Upper lobe of left lung (tissue), 4 donors: ENCODE measurements around the gene C10orf71.

Experiments
- CTCF ChIP-seq, 6 experiments: fragments of 450-650 bp in 4 of 6; fragments of 200-600 bp in 2 of 6; sonication (generic) in 2 of 6; IDR thresholded peaks; one replicate each; pipeline ENCODE4 v1.5.1; 2016 to 2019; ENCODE audit warnings: antibody characterized with exemption in 6 of 6
- POLR2AphosphoS5 ChIP-seq, 2 donors: sonication (generic); formaldehyde crosslinking; IDR thresholded peaks; one replicate each; pipeline ENCODE4 v1.5.1; 2017; ENCODE audit warnings: antibody characterized with exemption in 2 of 2

DNA sequence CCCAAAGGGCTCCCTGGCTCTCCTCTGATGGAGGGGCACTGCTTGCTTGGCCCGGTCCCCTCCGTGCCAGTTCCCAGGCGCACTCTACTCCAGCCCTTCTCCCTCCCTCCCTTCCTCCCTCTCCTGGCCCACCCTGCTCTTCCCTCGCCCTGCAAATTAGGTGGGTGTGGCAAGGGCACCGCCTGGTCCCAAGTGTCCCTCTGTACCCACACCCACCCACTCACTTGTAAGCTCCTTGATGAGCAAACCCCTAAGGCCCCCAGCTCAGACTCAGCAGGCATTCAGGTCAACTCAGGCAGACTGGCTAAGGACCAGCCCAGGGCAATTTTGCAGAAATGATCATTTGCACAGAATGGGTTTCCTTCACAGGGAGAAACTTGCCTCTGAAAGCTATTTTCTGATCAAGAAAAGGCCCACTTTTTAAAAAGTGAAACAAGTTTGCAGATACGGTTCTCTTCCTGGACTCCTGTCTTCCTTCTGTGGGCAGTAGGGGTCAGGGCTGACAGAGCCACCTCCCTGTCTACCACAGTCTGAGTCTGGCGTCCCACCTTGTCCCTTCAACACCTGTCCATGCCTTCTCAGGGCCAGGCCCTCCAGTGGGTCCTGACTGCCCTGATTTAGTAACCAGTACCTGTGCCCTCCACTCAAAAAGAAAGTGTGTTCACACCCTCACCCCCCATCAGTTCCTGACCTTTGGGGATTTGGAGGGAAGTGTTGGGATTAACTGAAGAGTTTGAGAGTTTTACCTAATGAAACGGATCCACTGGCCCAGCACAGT lies 28.3 kb downstream of the C10orf71 start:
- TF ChIP-seq POLR2AphosphoS5 (IDR thresholded peaks at IDR 0.05) = no peak
- no peak for TF ChIP-seq CTCF (IDR thresholded peaks at IDR 0.05)
